PFSK-1 (cell line): ENCODE results near the gene ZNF232.

Source experiments
- FOXP2 ChIP-seq: optimal IDR thresholded peaks from 2 replicates; pipeline ENCODE3; 2011; ENCODE audit warnings: borderline replicate concordance, control low read depth, inconsistent platforms; ENCODE audit not compliant: insufficient read depth; ENCODE audit errors: extremely low read length, extremely low read depth
- POLR2AphosphoS5 ChIP-seq: IDR thresholded peaks from 2 replicates; pipeline ENCODE4 v1.6.1; 2012; ENCODE audit warnings: low read depth, mild to moderate bottlenecking, control low read depth, low read length, moderate library complexity
- REST ChIP-seq, 2 experiments: IDR thresholded peaks; 2 replicates each; pipeline versions ENCODE4 v1.6.1 to v1.8.0; 2011 to 2012; ENCODE audit warnings: low read depth in 2 of 2, low read length in 2 of 2, control low read depth in 1 of 2, inconsistent platforms in 1 of 2, mild to moderate bottlenecking in 1 of 2, moderate library complexity in 1 of 2; ENCODE audit not compliant: insufficient read depth in 1 of 2
- SIN3A ChIP-seq: IDR thresholded peaks from 2 replicates; pipeline ENCODE4 v1.6.1; 2012; ENCODE audit warnings: mild to moderate bottlenecking, low read length, moderate library complexity, borderline replicate concordance; ENCODE audit not compliant: insufficient read depth
- TAF1 ChIP-seq: IDR thresholded peaks from 2 replicates; pipeline ENCODE4 v1.6.1; 2012; ENCODE audit warnings: low read length, control low read depth, borderline replicate concordance; ENCODE audit not compliant: insufficient read depth

ZNF232 gene

GRCh38 chr17:5126719-5127488 is 15.2 kb upstream of the ZNF232 start:
- TF ChIP-seq SIN3A (no peak), REST (IDR thresholded peaks at IDR 0.05; ENCODE audit: insufficient read depth in 1 of 2, low read depth in 2 of 2, low read length in 2 of 2) (no peak), POLR2AphosphoS5 (no peak), TAF1 (no peak)

- TF ChIP-seq POLR2AphosphoS5 (no peak), SIN3A (no peak), REST (IDR thresholded peaks at IDR 0.05; ENCODE audit: insufficient read depth in 1 of 2, low read depth in 2 of 2, low read length in 2 of 2) (no peak), FOXP2 (no peak)
Measured at GRCh38 chr17:5123343-5124124, 11.9 kb upstream of the ZNF232 start.

- TF ChIP-seq REST (IDR thresholded peaks at IDR 0.05; ENCODE audit: insufficient read depth in 1 of 2, low read depth in 2 of 2, low read length in 2 of 2), result no peak
- TF ChIP-seq TAF1, result no peak
- TF ChIP-seq POLR2AphosphoS5, result no peak
- TF ChIP-seq FOXP2, result no peak
- TF ChIP-seq SIN3A, result no peak
Measured at GRCh38 chr17:5122586-5123342, 11.1 kb upstream of the ZNF232 start.

- no peak for TF ChIP-seq FOXP2
- TF ChIP-seq TAF1, result no peak
- no peak for TF ChIP-seq SIN3A
- TF ChIP-seq REST (IDR thresholded peaks at IDR 0.05; ENCODE audit: insufficient read depth in 1 of 2, low read depth in 2 of 2, low read length in 2 of 2), result no peak
- TF ChIP-seq POLR2AphosphoS5, result no peak
Measured at GRCh38 chr17:5121186-5121841, 9.6 kb upstream of the ZNF232 start.
